ENCODE data around the gene DGKI. TPM values are rescaled to one million over a fixed set of nuclear protein-coding genes. Genes with fewer than 3 reads are reported as not detected.
A peak's percentile ranks its signal among the peaks of the same experiment; 100 is the strongest.

The DGKI gene
- total RNA-seq, 3 donors from 2014 or later = 0.36 to 1.4 (median 0.46) TPM

DNA sequence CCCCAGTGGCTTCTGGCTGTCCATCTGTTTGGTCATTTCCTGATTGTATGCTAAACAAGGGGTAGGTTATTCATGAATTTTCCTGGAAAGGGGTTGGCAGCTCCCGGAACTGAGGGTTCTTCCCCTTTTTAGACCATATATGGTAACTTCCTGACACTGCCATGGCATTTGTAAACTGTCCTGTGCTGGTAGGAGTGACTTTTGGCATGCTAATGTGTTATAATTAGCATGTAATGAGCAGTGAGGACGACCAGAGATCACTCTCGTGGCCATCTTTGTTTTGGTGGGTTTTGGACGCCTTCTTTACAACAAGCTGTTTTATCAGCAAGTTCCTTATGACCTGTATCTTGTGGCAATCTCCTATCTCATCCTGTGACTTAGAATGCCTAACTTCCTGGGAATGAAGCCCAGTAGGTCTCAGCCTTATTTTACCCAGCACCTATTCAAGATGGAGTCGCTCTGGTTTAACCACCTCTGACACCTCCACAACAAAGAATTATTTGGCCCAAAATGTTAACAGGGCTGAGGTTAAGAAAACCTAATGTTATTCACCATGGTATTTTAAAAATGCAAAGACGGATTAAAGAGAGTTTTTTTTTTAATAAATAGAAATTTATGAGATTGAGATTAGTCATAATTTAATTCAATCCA, 500.9 kb downstream of the DGKI start:
- Histone ChIP-seq H3K4me3 (no peak overlapping the region), H3K9me3 (no peaks in the 10 kb centered on the region), H3K4me1 (ENCODE audit: low read depth) (no peaks in the 10 kb centered on the region), H3K36me3 (ENCODE audit: low read depth) (no peaks in the 10 kb centered on the region)
- TF ChIP-seq CTCF (IDR thresholded peaks at IDR 0.05) = no peak
- ATAC-seq = no peak
- DNase-seq = no peak
- intact Hi-C loops (cut with DNase I, micrococcal nuclease) = no loop called here

DNA sequence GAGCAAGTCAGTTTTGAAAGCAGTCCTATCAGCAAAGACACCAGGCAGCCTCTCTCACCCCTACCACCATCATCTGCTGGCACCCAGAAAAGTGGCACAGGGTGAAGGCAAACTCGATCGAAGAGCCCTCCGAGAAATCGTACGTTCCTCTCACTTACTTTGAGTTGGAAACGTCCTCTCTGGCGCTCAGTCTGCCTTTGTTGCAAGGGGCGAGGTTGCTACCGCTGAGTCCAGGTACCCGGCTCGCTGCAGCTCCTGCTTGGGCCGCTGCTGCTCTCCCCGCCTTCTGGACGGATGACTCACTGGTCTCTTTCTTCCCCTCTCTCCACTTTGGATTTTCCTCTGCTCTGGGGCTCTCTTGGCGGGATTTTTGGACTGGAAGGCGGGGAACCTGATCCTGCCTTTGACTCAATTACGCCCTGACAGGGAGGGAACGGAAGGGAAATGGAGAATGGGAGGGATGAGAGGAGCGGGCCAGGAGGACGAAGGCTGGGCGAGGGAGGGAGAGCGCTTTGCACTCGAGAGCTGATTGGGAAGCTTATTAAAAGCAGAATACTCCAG, 503.4 kb downstream of the DGKI start, which contains the start of gene PTN:
Gene PTN, minus strand, starts transcription at position 453 of the 561 bp plus-strand sequence. CDS start 88,760 bp downstream, outside the sequence.
- no peak within 1 kb of the TSS for H3K4me3 ChIP-seq
- H3K4me1 ChIP-seq (ENCODE audit: low read depth) = no peaks in the 10 kb centered on the region
- H3K36me3 ChIP-seq (ENCODE audit: low read depth) = no peaks in the 10 kb centered on the region
- H3K9me3 ChIP-seq = no peaks in the 10 kb centered on the region
- ATAC-seq (peak; percentile 23), DNase-seq (peak in 2 of 3 donors; percentile 4 to 23)
- no peak for TF ChIP-seq CTCF (IDR thresholded peaks at IDR 0.05)
- intact Hi-C loops (cut with DNase I, micrococcal nuclease) = no loop called here

DNA sequence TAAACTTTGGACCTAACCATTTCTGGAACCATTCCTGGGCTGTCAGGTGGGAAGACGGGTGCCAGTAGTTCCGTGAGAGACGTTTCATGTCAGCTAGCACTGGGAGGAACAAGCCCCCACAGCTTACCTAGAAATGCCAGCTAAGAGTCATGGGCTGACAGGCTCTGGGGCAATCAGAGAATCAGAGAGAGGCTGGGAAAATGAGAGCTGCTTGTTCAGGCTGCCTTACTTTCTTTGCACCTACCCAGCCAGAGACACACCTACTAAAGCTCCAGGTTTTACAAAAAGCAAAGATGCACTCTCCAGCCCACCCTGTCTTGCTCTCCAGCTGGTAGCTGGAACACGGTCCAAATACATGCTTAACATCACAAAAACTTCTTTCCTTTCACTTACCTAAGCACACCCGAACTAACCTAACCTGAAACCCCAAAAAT, 503.9 kb downstream of the DGKI start:
- no peaks in the 10 kb centered on the region for H3K4me1 ChIP-seq (ENCODE audit: low read depth)
- H3K9me3 ChIP-seq = no peaks in the 10 kb centered on the region
- ATAC-seq = no peak
- TF ChIP-seq CTCF (IDR thresholded peaks at IDR 0.05) = no peak
- no peak overlapping the region for H3K4me3 ChIP-seq
- no peak for DNase-seq
- intact Hi-C loops (cut with DNase I, micrococcal nuclease) = no loop called here
- no peaks in the 10 kb centered on the region for H3K36me3 ChIP-seq (ENCODE audit: low read depth)

DNA sequence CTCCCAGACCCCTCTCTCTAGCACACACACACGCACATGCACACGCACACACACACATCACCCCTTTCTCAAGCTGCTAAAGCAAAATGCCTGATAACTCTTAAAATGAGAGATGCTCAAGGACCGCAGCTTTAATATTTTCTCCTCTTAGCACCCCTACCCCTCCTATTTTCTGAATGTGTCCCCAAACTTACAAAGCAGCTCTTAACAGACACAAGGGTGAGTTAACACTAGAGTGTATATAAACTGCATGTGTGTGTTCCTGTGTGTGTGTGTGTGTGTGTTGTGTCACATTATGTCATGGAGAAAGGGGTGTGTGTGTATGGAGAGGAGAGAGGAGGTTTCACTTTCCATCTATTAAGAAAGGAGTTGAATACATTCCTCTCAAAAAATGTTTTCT, 504.5 kb downstream of the DGKI start:
- Histone ChIP-seq H3K4me3 (no peak overlapping the region), H3K4me1 (ENCODE audit: low read depth) (no peaks in the 10 kb centered on the region), H3K36me3 (ENCODE audit: low read depth) (no peaks in the 10 kb centered on the region), H3K9me3 (no peaks in the 10 kb centered on the region)
- ATAC-seq = no peak
- TF ChIP-seq CTCF (IDR thresholded peaks at IDR 0.05) = no peak
- DNase-seq = no peak
- intact Hi-C loops (cut with DNase I, micrococcal nuclease) = no loop called here

DNA sequence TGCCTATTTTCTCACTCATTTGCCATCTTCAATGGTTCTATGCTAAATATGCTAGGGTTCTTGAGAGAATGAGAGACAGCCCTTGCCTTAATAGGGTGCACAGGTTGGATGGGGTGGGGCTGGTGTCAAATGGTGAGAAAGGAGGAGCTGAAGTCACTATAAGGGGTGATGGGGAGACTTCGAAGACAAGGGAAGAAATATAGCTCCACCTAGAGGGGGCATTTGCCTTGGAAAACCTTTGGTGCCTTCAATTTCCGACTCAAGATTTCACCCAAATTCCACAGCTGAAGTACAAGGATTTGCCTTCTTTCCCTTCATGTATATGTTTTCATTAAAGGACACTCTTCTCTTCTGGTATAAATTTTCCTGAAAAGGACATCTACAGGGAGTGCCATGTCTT, 508.9 kb downstream of the DGKI start:
- ATAC-seq = no peak

More for the DNA sequence above, 508.9 kb downstream of the DGKI start:
- Histone ChIP-seq H3K4me3 (no peak overlapping the region), H3K4me1 (ENCODE audit: low read depth) (no peaks in the 10 kb centered on the region), H3K9me3 (no peaks in the 10 kb centered on the region), H3K36me3 (ENCODE audit: low read depth) (no peaks in the 10 kb centered on the region)
- intact Hi-C loops (cut with DNase I, micrococcal nuclease) = no loop called here
- DNase-seq = no peak
- no peak for TF ChIP-seq CTCF (IDR thresholded peaks at IDR 0.05)
